Lower lobe of right lung (tissue), 2 donors: ENCODE measurements around the gene ITPRID2. TPM values are rescaled to one million over a fixed set of nuclear protein-coding genes. Genes with fewer than 3 reads are reported as not detected.
"Not testable (repeated sequence)": the region's sequence is repeated elsewhere in the genome, so short reads cannot be mapped to it uniquely, and the experiment has no call there.

Source experiments
- ATAC-seq, 2 donors: fragments of 200-7000 bp; cut with Tn5 transposase; one replicate each; pipeline ENCODE4 v1.9.1; 2020 to 2022; ENCODE audit warnings: mild to moderate bottlenecking in 2 of 2, moderate library complexity in 2 of 2
- DNase-seq: peaks from one replicate; pipeline ENCODE4 v3.0.0-alpha.2; 2020
- H3K27ac ChIP-seq: fragments of 200-600 bp; one replicate; pipeline ENCODE4 v1.8.0; 2022
- H3K27me3 ChIP-seq: fragments of 200-600 bp; one replicate; pipeline ENCODE4 v1.8.0; 2022; ENCODE audit warnings: low read depth
- H3K36me3 ChIP-seq: fragments of 200-600 bp; one replicate; pipeline ENCODE4 v1.8.0; 2022; ENCODE audit warnings: mild to moderate bottlenecking
- H3K4me1 ChIP-seq: fragments of 200-600 bp; one replicate; pipeline ENCODE4 v1.8.0; 2022
- H3K4me3 ChIP-seq: fragments of 200-600 bp; one replicate; pipeline ENCODE4 v1.8.0; 2022; ENCODE audit warnings: mild to moderate bottlenecking
- H3K9me3 ChIP-seq: fragments of 200-600 bp; one replicate; pipeline ENCODE4 v1.8.0; 2022
- intact Hi-C: fragments of 100-400 bp; cut with DNase I; formaldehyde crosslinking; loops from one replicate; pipeline ENCODE4 v1.11.0; 2022
- total RNA-seq: library from RNA; stranded (reverse); fragmentation: NEBNext Ultra II Directional; extraction: Animal tissue kit (Norgen Biotek cat#: 25700); gene quantifications from one replicate; pipeline ENCODE4 v1.2.1, GENCODE V29; 2021
- TF ChIP-seq, protein P1 (sequence below): fragments of 200-600 bp; IDR thresholded peaks from one replicate; pipeline ENCODE4 v1.8.0; 2022; ENCODE audit warnings: antibody characterized with exemption, mild to moderate bottlenecking
- donor health status: DM: no; HTN: yes; CAD: no; lungs with severe emphysema.

Gene ITPRID2
- total RNA-seq, 1 donor from 2014 or later = 190 TPM

DNA sequence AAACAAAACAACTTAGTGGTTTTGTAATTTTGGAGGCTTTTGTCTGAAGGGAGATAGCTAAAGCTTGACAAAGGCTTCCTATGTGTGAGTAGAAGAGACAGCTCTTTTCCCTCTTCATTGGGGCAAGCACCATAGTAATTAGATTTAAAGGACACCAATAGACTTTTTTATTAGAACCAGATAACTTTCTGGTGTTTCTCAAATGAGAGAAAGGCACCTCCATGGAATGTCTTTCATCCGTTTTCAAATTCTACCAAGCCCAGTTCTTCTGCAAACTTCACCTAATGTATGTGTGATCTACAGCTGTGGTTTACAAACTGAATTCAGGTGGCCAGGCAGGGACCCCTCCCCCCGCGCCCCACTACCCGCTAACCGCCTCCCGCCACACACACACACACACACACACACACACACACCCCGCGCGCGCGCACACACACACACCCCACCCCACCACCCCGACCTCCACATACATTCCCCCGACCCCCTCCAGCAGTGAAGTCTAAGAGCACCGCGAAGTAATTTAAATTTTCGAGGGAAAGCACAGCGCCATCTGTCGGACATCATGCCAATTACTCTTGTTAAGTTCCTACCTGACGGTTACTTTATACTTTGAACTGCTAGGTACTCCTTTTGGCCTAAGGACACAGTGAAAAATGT, 62.5 kb downstream of the ITPRID2 start:
- intact Hi-C loops = no loop called here
- peak overlapping the region; percentile 23 for H3K4me3 ChIP-seq

DNA sequence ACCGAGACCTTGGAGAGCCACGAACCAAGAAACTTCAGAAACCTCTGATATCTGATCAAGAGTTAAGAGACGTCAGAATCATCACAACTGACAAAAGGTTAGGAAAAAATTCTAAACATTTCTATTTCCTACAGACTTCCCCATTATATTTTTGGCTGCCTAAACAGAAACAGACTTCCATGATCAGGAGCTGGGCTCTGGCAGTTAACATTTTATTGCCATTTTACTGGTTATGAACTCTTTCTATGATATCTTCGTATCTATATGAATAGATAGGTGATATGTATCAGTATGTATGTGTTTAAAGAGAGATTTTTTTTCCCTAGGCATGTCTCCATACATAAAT, 63.0 kb downstream of the ITPRID2 start:
- Histone ChIP-seq H3K9me3 (no peaks in the 10 kb centered on the region), H3K4me1 (peaks cover 15% of the 10 kb centered on the region), H3K27me3 (no peaks in the 10 kb centered on the region), H3K36me3 (no peaks in the 10 kb centered on the region), H3K27ac (peak overlapping the region; percentile 16), H3K4me3 (peak overlapping the region; percentile 23)
- DNase-seq (no peak), ATAC-seq (peak in 1 of 2 donors; percentile 11)
- TF ChIP-seq, protein P1, sequence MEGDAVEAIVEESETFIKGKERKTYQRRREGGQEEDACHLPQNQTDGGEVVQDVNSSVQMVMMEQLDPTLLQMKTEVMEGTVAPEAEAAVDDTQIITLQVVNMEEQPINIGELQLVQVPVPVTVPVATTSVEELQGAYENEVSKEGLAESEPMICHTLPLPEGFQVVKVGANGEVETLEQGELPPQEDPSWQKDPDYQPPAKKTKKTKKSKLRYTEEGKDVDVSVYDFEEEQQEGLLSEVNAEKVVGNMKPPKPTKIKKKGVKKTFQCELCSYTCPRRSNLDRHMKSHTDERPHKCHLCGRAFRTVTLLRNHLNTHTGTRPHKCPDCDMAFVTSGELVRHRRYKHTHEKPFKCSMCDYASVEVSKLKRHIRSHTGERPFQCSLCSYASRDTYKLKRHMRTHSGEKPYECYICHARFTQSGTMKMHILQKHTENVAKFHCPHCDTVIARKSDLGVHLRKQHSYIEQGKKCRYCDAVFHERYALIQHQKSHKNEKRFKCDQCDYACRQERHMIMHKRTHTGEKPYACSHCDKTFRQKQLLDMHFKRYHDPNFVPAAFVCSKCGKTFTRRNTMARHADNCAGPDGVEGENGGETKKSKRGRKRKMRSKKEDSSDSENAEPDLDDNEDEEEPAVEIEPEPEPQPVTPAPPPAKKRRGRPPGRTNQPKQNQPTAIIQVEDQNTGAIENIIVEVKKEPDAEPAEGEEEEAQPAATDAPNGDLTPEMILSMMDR = no peak
- intact Hi-C loops = no loop called here

More for the DNA sequence above, 62.5 kb downstream of the ITPRID2 start:
- peaks cover 15% of the 10 kb centered on the region for H3K4me1 ChIP-seq
- no peaks in the 10 kb centered on the region for H3K36me3 ChIP-seq
- DNase-seq = peak; percentile 55
- TF ChIP-seq, protein P1 = peak; percentile 52
- no peaks in the 10 kb centered on the region for H3K9me3 ChIP-seq
- ATAC-seq = peak; percentile 87 to 90
- H3K27me3 ChIP-seq = no peaks in the 10 kb centered on the region
- H3K27ac ChIP-seq = peak overlapping the region; percentile 16

DNA sequence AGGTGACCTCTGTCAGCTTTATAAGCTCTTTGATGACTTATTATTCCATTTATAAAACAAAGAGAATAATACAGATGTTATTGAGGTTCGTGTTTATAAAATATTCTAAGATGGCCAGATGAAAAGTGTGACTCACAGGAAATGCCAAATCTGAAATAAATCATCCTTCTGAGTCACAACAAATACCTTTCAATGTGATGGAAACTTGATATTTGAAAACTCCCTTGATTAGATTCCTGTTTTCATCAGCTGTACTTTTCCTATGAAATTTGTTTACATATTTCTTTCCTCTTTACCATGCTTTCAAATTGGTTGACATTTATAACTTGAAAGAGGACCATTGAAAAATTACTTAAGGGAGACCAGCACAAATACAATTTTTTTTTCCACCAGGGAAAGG, 63.5 kb downstream of the ITPRID2 start:
- no peaks in the 10 kb centered on the region for H3K27me3 ChIP-seq
- TF ChIP-seq, protein P1 = no peak
- peak overlapping the region; percentile 16 for H3K27ac ChIP-seq
- DNase-seq (no peak), ATAC-seq (no peak)
- H3K4me3 ChIP-seq = peak overlapping the region; percentile 23
- H3K4me1 ChIP-seq = peaks cover 15% of the 10 kb centered on the region
- no peaks in the 10 kb centered on the region for H3K36me3 ChIP-seq
- intact Hi-C loops = no loop called here
- no peaks in the 10 kb centered on the region for H3K9me3 ChIP-seq

DNA sequence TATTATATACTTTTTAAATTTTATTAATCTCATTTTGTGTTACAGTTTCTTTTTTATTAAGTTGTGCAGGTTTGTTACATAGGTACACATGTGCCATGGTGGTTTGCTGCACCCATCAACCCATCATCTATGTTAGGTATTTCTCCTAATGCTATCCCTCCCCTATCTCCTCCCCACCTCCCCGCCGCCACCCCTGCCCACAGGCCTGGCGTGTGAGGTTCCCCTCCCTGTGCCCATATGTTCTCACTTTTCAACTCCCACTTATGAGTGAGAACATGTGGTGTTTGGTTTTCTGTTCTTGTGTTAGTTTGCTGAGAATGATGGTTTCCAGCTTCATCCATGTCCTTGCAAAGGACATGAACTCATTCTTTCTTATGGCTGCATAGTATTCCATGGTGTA, 64.3 kb downstream of the ITPRID2 start:
- intact Hi-C loops, ATAC-seq: not testable (repeated sequence)

DNA sequence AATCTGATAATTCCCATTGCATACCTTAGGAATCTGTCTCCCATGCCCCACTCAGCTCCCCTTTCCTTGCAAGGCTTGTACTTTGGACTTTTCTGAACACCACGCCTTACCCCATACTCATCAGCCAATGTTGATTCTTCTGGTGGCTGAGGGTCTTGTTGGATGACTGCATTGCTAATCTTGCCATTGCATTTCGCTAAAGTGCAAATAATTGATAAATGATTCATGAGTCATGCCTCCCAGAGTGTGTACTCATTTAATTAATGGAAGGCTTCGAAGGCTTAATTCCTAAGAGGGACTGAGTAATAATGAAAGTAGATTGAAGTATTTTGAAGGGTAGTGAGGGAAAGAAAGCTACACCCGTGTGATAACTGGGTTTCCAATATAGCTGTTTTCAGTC, 66.1 kb downstream of the ITPRID2 start:
- Histone ChIP-seq H3K27ac (no peak overlapping the region), H3K27me3 (no peaks in the 10 kb centered on the region), H3K4me3 (no peak overlapping the region), H3K9me3 (no peaks in the 10 kb centered on the region), H3K36me3 (no peaks in the 10 kb centered on the region), H3K4me1 (peaks cover 15% of the 10 kb centered on the region)
- intact Hi-C loops = no loop called here
- ATAC-seq = peak in 1 of 2 donors; percentile 58
- no peak for DNase-seq
- TF ChIP-seq, protein P1 = no peak

More for the DNA sequence above, 64.3 kb downstream of the ITPRID2 start:
- H3K4me3 ChIP-seq, DNase-seq, H3K27ac ChIP-seq, H3K9me3 ChIP-seq, H3K27me3 ChIP-seq, H3K36me3 ChIP-seq: not testable (repeated sequence)
- peaks cover 15% of the 10 kb centered on the region for H3K4me1 ChIP-seq

DNA sequence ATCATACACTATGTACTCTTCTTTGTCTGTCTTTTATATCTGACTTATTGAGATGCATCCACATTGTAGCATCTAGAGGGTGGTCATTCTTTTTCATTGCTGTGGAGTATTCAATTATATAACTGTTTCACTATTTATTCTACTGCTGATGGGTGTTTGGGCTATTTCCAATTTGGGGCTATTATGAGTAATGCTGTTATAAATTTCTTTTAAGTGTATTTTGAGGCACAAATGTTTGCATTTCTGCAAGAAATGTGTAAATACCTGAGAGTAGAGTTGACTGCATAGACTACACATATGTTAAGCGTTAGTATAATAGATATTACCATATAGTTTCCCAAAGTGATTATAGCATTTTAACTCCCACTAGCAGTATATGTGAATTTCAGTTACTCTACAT, 67.2 kb downstream of the ITPRID2 start:
- intact Hi-C loops = no loop called here
- DNase-seq (no peak), ATAC-seq (no peak)
- H3K36me3 ChIP-seq = no peaks in the 10 kb centered on the region
- TF ChIP-seq, protein P1 = no peak
- H3K9me3 ChIP-seq = no peaks in the 10 kb centered on the region
- H3K27me3 ChIP-seq = no peaks in the 10 kb centered on the region
- H3K4me1 ChIP-seq = peaks cover 15% of the 10 kb centered on the region
- no peak overlapping the region for H3K4me3 ChIP-seq
- no peak overlapping the region for H3K27ac ChIP-seq
